Left forelimb (tissue), 1 donor: ENCODE data around the gene OST4.

Source experiments
- DNase-seq: peaks from one replicate; pipeline ENCODE4 v3.0.0-alpha.2; 2018; ENCODE audit warnings: low spot score

The OST4 gene

DNA sequence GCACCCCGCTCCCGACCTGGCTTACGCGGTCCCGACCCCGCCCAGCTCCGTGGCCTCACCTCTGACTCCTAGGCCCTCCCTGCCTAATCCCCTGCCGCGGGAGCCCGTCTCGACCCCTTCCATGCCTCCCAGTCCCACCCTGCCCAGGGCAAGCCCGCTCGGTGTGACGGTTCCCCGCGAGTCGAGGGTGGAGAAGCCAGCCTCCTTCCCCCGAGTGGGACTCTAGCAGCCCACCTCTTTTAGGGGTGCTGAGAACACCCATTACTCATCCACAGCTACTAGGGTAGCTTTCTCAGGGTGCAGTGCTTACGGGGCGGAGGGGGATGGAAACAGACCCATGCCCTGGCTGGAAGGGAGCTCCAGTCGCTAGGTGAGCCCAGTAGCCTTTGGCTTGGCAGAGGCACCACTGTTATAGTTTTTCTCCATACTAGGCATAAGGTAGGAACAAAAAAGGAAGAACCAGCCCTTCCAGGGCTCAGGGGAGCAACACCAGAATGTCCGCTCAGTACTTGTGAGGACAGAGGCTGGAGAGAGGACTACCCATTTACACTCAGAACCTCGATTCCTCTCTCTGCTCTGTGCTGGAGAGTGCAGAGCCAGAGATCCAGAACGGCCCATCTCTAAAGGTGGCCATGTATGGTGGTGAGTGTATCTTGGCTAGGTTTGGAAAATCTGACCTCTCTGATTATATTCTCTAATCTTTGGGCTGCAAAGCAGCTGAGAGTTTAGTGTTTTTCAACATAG lies 19.4 kb downstream of the OST4 start:
- DNase-seq, result peak; percentile 72

DNA sequence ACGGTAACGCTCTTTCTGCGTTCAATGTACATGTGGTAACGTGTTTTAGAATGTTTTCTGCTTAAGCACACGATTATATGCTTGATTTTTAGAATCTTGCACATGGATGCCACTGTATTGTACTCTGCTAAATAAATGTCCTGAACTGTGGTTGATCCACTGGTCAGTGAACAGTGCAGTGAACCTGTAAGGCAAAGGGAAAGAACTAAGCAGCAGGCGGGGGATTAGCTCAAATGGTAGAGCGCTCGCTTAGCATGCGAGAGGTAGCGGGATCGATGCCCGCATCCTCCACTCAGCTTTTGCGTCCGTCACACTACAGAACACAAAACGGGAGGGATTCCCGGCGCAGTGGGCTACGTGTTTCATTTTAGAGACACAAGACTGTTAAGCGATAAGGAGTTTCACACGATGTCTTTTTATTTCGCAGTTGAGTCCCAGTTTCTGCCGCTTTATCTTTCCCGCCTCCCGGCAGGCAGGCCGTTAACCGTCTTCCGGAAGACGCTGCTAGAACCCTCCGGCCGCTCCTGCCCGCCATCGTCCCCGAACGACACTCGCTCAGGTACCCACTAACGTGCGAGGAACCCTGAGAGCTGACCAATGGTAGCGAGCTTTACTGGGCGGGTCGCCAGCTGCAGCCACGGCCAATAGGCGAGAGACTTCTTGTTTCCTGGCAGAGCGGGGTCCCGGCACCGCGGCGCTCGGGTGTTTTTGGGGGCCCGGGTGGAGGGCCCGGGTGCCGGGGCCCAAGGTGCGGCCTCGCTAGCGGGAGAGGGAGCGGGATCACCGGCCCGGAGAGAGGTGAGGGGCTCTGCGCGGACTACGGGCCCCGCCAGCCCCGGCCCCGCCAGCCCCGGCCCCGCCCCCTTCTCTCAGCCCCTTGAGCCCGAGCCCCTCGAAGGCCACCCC lies 20.2 kb downstream of the OST4 start, which contains the start of gene AGBL5:
Gene AGBL5 (plus strand): TSS at position 673 of the 906 bp plus-strand sequence. CDS start 1,291 bp downstream, outside the sequence.
- DNase-seq, result peak; percentile 97

DNA sequence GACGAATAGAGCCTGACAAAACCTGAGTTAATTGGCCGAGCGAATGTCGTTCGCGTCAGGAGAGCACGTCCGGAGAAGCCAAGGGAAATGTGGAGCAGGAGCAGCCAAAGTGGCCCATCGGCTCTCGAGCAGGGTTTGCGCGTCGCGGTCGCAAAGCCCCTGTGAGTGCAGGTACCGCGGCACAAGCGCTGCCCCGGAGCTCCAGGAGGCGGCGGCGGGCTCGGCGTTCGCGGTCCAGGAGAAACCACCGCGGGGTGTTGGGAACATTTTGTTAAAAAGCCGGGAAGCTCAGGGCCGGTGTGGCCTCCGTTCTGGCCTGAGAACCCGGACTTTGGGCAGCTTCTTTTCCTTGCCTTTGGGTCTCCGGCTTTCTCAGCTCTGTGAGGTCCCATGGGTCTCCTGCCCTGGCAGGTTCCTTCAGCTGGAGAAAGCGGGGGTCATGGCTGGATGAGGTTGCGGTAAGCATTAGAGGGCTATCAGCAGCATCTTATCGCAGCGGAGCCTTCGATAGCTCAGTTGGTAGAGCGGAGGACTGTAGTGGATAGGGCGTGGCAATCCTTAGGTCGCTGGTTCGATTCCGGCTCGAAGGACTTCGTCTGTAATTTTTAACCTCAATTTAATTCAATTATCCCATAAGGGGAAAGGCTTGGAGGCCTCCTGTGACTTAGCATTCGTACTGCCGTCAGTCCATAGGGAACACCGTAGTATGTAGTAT lies 21.0 kb downstream of the OST4 start:
- DNase-seq, result peak; percentile 96

DNA sequence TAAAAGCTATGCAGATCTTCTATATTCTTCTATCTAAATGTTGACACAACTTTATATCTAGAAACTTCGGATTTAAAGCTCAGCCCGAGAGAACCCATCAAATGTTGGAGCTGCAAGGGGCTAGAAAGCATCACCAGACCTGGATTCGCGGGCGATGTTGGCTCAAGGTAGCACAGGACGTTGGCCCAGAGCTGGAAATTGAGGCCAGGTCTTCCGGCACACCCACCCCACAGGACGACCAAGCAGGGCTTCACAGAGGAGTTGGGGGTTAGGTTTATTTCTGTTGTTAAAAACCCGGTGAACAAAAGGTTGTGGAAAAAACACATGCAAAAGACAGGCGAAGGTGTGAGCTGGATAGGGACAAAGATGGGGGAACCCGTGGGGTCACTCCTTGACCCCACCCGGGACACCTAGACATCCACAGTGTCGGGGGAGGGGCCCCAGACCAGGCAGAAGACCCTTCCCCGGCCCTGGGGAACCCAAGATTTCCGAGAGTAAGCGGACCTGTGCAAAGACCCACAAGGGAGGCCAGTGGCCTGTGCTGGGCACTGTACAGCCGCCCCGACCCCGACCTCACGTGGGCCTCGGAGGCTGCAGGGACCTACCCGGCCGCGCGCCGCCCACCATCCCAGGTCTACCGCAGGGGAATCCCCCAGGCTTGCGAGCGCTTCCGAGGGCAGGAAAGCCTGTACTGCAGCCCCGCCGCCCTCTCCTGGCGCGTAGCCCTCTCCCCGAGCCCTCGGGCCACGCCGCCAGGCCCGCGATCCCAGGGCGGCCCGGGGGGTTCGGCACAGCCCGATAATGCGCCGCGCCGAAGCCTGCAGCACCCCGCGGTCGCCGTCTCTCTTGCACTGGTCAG lies 21.8 kb downstream of the OST4 start:
- DNase-seq, result no peak

DNA sequence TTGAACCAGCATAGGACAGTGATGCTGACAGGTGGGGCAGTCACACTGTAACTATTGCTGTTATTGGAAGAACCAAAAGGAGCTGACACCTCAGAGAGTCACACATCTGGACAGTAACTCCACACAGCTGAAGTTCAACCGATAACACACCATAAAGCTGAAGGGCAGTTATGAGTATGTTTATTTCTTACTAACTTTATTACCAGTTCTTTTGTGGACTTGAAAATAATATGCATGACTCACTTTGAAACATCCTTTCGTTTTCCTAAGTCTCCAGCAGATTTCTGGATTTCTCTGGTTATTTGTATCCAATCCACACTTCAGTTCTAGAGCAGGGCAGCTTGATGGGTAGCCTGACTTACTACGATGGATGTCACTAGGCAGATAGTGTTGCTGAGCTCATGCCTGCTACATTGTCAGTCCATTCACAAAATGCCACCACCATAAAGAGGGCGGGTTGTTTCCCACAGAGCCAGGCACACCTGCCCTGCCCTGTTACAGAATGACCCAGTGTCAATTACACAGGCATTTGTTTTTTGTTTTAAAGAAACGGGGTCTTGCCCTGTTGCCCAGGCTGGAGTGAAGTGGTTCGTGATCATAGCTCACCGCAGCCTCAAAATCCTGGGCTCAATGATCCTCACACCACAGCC lies 28.3 kb downstream of the OST4 start:
- no peak for DNase-seq

DNA sequence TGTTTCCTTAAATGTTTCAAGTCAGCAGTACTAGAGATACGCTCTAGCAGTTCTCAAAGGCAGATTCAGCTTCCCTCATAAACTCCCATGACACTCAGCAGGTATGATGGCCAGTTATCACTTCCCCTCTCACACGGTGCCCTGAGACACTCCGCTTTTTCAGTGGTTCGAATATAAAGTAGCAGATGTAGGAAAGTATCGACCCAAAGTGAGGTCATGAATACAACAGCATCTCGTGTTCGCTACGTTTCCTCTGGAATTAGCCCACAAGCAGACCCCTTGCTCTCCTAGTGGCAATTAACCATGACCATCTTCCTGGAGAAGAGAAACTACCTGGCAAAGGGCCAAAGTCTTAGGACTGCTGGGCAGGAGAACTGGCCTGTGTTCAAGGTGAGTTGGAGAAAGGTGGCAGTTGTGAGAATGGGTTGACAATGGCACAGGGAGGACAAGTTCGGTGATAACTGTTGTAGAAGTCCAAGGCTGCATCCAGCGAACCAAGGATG lies 29.2 kb downstream of the OST4 start:
- DNase-seq, result no peak

DNA sequence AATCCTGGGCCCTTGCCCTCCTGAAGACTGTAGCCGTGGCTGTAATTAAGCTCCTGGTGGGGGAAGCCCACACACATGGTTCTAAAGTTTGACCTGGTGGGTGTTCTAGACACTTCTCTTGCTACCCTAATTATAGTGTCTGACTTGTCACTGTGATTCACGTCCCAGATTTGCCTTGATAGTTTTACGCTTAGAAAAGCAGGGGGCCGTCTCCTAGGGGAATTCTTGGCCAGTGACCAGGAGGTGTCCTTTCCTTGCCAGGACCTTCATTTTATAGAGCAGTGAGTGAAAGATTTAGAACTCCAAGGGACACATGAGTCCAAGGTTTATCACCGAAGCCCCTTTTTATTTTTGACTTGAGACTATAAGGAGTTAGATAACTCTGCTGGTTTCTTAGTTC lies 29.7 kb downstream of the OST4 start:
- no peak for DNase-seq

DNA sequence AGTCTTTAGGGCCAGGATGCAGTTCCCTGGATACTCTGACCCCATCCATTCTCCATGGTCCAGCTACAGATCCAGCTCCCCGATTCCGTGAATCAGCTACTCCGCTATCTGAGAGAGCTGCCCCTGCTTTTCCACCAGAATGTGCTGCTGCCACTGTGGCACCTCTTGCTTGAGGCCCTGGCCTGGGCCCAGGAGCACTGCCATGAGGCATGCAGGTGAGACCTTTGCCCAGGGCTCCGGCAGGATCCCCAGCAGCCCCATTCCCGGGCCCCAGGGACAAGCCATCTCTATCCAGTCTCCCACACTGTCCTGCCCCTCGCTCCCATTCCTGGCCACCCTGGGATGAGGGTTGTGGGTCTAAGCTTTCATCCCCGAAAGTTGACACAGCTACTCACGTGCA lies 31.2 kb downstream of the OST4 start:
- DNase-seq, result no peak

DNA sequence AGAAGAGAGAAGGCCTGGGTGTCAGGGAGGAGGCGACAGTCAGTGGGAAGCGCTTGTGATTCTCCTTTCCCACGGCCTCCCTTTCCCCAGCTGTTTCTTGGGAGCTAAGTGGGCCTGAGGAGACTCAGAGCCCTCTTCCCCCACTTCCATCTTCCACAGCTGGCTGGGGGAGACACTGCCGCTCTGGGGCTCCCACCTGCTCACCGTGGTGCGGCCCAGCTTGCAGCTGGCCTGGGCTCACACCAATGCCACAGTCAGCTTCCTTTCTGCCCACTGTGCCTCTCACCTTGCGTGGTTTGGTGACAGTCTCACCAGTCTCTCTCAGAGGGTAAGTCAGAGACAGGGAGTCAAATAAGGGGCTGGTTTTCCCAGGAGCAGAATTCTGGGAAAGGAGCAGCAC lies 31.6 kb downstream of the OST4 start:
- no peak for DNase-seq

DNA sequence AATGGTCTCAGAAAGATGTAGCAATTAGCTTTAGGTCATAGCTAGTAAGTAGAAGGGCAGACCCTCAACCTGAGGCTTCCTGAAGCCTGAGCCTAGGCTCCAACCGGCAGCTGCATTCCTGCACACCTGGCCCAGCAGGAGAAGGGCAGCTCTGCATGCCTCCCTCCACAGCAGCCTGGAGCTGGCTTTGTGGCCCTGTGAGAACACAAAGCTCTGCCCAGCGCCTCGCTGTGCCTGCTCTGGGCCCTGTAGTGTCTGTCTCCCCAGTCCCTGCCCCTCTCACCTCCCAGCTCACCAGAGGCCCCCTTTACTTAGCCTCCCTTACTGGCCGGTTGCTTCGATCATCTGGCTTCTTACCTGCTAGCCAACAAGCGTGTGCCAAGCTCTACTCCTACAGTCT lies 32.0 kb downstream of the OST4 start:
- no peak for DNase-seq

DNA sequence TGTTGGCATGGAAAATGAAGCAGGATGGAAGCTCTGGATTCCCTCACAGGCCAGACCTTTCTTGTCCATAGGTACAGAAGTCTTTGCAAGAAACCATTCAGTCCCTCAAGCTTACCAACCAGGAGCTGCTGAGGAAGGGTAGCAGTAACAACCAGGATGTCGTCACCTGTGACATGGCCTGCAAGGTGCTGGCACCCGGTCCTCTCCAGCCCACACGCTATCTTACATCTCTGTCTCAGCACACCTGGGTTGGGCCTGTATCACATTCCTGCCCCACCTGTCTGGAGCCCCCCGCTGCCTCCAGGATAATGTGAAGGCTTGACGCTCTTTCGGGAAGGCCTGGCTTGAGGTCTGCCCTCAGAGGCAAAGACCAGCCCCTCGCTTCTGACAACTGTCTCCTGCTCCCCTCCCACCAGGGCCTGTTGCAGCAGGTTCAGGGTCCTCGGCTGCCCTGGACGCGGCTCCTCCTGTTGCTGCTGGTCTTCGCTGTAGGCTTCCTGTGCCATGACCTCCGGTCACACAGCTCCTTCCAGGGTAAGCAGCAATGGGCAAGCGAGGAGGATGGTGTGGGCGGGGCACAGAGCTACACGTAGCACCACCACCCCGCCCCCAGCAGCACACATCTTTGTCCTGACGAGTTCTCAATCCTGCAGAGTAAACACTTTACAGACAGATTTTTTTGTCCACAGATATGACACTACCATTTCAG lies 32.7 kb downstream of the OST4 start:
- no peak for DNase-seq

DNA sequence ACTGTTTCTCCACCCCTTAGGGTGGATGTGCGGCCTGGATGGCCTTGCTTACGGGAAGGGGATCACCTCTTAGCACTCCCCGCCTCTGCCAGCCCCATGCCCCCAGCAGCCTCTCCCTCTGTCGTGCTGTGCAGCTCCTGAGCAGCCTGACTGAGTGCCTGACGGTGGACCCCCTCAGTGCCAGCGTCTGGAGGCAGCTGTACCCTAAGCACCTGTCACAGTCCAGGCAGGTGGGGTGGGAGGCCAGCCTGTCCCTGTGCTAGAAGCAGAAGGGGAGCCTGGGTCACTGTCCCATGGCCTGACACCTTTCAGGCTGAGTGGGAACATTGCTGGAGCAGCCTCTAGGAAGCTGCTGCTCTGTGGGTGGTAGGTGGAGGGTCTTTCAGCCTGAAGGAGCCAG lies 33.4 kb downstream of the OST4 start:
- no peak for DNase-seq

DNA sequence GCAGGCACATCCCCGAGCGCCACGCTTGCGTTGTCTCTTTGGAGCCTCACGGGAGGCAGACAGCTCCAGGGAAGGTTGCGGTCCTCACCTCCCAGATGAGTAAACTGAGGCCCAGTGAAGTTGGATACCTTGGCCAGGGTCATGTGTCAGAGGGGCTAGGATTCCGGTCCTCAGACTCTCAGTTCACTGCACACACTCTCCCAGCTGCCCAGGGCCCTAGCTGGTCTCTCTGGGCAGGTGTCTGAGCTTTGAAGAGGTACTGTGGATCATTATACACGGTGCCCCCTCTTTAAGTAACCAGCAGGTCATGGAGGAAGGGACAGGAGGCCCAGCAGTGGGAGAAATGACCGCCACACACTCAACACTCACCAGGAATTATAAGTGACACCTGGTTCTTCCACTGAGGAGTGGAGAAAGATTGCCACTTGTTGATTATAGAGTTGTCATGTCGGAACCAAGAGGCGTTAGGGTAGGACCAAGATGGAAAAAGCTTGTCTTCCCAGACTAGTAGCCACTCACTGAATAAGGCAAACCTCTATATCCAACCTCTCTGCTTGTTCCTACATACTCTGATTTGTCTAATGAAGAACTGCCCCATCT lies 38.1 kb downstream of the OST4 start:
- DNase-seq, result no peak

DNA sequence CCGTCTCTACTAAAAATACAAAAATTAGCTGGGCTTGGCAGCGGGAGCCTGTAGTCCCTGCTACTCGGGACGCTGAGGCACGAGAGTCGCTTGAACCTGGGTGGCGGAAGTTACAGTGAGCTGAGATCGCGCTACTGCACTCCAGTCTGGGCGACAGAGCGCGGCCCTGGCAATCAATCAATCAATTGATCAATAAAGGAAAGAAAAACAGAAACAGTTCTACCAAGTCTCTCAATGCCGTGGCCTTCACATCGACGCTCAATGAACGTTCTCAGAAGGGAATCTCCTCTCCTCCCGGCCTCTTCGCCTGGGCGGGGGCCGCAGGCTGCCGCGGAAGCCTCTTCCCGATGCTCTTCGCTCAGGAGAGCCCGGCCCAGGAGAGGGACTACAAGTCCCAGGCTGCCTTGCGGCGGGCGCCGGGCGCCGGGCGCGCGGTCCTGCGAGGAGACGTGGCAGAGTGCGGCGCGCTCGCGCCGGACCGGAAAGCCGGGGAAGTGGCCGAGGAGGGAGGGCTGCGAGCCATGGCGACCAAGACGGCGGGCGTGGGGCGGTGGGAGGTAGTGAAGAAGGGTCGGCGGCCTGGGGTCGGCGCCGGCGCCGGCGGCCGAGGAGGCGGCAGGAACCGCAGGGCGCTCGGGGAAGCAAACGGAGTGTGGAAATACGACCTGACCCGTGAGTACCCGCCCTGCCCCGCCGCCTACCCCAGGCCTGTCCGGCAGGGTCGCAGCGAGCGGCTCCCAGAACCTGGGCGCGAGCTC lies 38.8 kb downstream of the OST4 start, which contains the start of gene TMEM214:
Gene TMEM214 (plus strand): TSS at position 471 of the 758 bp plus-strand sequence. CDS start 51 bp downstream, at position 522.
- DNase-seq, result peak; percentile 93

DNA sequence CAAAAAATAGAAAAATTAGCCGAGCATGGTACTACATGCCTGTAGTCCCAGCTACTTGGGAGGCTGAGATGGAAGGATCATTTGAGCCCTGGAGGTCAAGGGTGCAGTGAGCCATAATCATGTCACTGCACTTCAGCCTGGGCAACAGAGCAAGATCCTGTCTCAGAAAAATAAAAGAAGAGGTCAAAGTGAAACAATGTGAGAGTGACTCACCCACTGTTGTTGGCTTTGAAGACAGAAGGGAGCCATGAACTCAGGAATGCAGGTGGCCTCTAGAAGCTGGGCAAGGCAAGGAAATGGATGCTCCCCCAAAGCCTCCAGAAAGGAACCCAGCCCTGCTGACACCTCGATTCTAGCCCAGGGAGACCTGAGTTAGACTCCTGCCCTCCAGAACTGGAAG lies 42.4 kb downstream of the OST4 start:
- DNase-seq, result no peak

DNA sequence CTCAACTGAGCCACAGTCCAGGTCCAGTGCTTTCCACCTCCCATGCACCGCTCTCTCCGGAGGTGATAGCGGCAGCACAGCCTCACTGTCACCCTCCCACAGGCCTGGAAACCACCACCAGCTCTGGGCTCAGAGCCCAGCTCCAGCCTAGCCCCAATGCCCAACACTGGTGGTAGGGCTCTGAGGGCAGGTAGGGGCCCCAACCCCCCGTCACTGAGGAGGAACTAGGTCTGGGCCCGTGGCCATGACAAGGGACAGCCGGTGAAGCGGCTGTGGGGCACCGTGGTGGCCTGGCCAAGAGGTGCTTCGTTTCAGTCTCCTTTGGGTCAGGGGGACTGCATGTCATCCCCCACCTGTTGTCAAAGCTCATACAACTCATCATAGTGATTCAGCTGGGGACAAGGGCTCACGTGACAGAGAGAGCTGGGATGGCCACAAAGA lies 44.2 kb downstream of the OST4 start:
- no peak for DNase-seq

DNA sequence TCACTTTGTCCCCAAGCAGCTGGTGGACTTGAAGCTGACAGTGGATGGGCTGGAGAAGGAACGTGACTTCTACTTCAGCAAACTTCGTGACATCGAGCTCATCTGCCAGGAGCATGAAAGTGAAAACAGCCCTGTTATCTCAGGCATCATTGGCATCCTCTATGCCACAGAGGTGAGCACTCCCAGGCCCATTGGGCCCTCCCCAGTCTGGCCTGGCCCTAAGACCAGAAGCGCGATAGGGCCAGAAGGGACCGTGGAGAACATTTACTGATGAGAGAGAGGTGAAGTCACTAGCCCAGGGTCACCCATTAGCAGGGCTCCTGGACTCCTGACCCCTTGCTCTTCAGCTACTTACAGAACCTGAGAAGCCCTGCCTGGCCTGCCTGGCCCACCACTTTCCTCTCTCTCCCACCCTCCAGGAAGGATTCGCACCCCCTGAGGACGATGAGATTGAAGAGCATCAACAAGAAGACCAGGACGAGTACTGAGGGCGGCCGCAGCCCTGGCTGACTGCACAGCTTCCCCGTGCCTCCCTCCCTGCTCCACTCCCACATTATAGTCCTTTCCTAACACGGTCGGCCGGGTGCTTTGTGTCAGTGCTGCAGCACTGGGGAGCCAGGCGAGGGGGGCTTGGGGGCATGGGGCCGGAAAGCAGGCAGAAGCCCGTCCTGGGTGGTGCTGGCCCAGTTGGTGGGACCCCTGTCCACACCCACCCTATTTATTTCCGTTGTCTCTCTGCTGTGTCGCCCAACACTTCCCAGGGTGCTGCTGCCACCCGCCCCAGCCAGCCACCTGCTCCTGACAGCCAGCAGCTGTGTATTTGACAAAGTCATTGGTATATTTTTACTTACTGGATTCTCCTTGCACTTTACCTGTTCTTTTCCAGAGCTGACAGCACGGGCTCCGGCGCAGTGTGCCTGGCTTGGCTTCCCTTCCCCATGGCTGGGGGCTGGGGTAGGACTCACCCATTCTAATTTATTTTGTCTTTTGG lies 45.3 kb downstream of the OST4 start:
- DNase-seq, result no peak
